ENCODE results near the gene EFCAB5. TPM values are rescaled to one million over a fixed set of nuclear protein-coding genes. Genes with fewer than 3 reads are reported as not detected.
A peak's percentile ranks its signal among the peaks of the same experiment; 100 is the strongest.

The EFCAB5 gene
- total RNA-seq, 1 experiment from 2014 or later: 0.96 TPM

GRCh38 chr17:29929533-29930408 is 11.7 kb upstream of the EFCAB5 start, which contains the start of gene SSH2:
Gene SSH2 (minus strand): TSS chr17:29930228. CDS start chr17:29930000, 228 bp downstream.
- no TSS peak for BruUV-seq (replicated peaks)
- ChIA-PET POLR2A (interaction anchor here (0.6 to 4.9 kb wide), 34 partner anchors 8 to 1040 kb away, joined by 3 to 49 read pairs (median 4); partner anchors contain the start of genes ABHD15, ANKRD13B and TP53I13), CTCF (interaction anchor here (0.6 to 9.6 kb wide), 18 partner anchors 8 to 1938 kb away, joined by 3 to 323 read pairs (median 10); no protein-coding TSS in a partner anchor)
- intact Hi-C loops (cut with micrococcal nuclease): loop anchor here (2.0 kb wide), 2 partner anchors 163 to 339 kb away; no protein-coding TSS in a partner anchor
- Mint-ChIP-seq H3K4me1 (ENCODE audit: insufficient read depth, unreplicated experiment) (peaks cover 29% of the 10 kb centered on the region), H3K36me3 (ENCODE audit: insufficient read depth, unreplicated experiment) (no peaks in the 10 kb centered on the region), H3K4me3 (ENCODE audit: unreplicated experiment) (no peak within 1 kb of the TSS), H3K27ac (ENCODE audit: low read depth, unreplicated experiment) (peak within 1 kb of the TSS; percentile 57), H3K9me3 (ENCODE audit: unreplicated experiment) (no peaks in the 10 kb centered on the region), H3K27me3 (ENCODE audit: insufficient read depth, unreplicated experiment) (no peaks in the 10 kb centered on the region)
- DNase-seq (ENCODE audit: unreplicated experiment): peak; percentile 90
- TF ChIP-seq CTCF (IDR thresholded peaks at IDR 0.05; ENCODE audit: unreplicated experiment): no peak

- intact Hi-C loops (cut with micrococcal nuclease): loop anchor here (1.0 to 2.0 kb wide), 6 partner anchors 62 to 350 kb away; no protein-coding TSS in a partner anchor
- no peak for DNase-seq (ENCODE audit: unreplicated experiment)
- no peaks in the 10 kb centered on the region for H3K36me3 Mint-ChIP-seq (ENCODE audit: insufficient read depth, unreplicated experiment)
Measured at GRCh38 chr17:29930409-29931010, 10.9 kb upstream of the EFCAB5 start.

GRCh38 chr17:29931231-29931932 is 10.1 kb upstream of the EFCAB5 start:
- ChIA-PET POLR2A (interaction anchor here (0.8 to 4.9 kb wide), 25 partner anchors 8 to 363 kb away, joined by 3 to 49 read pairs (median 5); partner anchors contain the start of genes ABHD15, ANKRD13B and TP53I13), CTCF (interaction anchor here (0.5 to 9.6 kb wide), 76 partner anchors 8 to 761 kb away, joined by 3 to 323 read pairs (median 4); partner anchors contain the start of genes EFCAB5 and GOSR1)
- peak; percentile 72 for TF ChIP-seq CTCF (IDR thresholded peaks at IDR 0.05; ENCODE audit: unreplicated experiment)
- BruUV-seq (replicated peaks): no TSS peak
- peak; percentile 83 for DNase-seq (ENCODE audit: unreplicated experiment)
- Mint-ChIP-seq H3K4me3 (ENCODE audit: unreplicated experiment) (no peak overlapping the region), H3K27ac (ENCODE audit: low read depth, unreplicated experiment) (no peak overlapping the region), H3K4me1 (ENCODE audit: insufficient read depth, unreplicated experiment) (peaks cover 25% of the 10 kb centered on the region), H3K9me3 (ENCODE audit: unreplicated experiment) (no peaks in the 10 kb centered on the region), H3K27me3 (ENCODE audit: insufficient read depth, unreplicated experiment) (no peaks in the 10 kb centered on the region), H3K36me3 (ENCODE audit: insufficient read depth, unreplicated experiment) (no peaks in the 10 kb centered on the region)
- intact Hi-C loops (cut with micrococcal nuclease): loop anchor here (1.0 to 2.0 kb wide), 6 partner anchors 63 to 351 kb away; no protein-coding TSS in a partner anchor

More at GRCh38 chr17:29930409-29931010, 10.9 kb upstream of the EFCAB5 start:
- H3K4me3 Mint-ChIP-seq (ENCODE audit: unreplicated experiment): no peak overlapping the region
- CTCF ChIA-PET: interaction anchor here (0.5 to 9.6 kb wide), 61 partner anchors 9 to 1937 kb away, joined by 3 to 323 read pairs (median 5); partner anchors contain the start of genes EFCAB5 and GOSR1
- POLR2A ChIA-PET: interaction anchor here (0.6 to 4.9 kb wide), 40 partner anchors 9 to 1041 kb away, joined by 3 to 49 read pairs (median 4); partner anchors contain the start of genes ABHD15, ANKRD13B and TP53I13
- H3K27me3 Mint-ChIP-seq (ENCODE audit: insufficient read depth, unreplicated experiment): no peaks in the 10 kb centered on the region
- H3K9me3 Mint-ChIP-seq (ENCODE audit: unreplicated experiment): no peaks in the 10 kb centered on the region
- H3K27ac Mint-ChIP-seq (ENCODE audit: low read depth, unreplicated experiment): peak overlapping the region; percentile 57
- no peak for TF ChIP-seq CTCF (IDR thresholded peaks at IDR 0.05; ENCODE audit: unreplicated experiment)
- BruUV-seq (replicated peaks): no TSS peak
- H3K4me1 Mint-ChIP-seq (ENCODE audit: insufficient read depth, unreplicated experiment): peaks cover 29% of the 10 kb centered on the region

Data from MCF 10A (cell line).